ENCODE data around the gene LRRC47.
A peak's percentile ranks its signal among the peaks of the same experiment; 100 is the strongest.

Gene LRRC47

DNA sequence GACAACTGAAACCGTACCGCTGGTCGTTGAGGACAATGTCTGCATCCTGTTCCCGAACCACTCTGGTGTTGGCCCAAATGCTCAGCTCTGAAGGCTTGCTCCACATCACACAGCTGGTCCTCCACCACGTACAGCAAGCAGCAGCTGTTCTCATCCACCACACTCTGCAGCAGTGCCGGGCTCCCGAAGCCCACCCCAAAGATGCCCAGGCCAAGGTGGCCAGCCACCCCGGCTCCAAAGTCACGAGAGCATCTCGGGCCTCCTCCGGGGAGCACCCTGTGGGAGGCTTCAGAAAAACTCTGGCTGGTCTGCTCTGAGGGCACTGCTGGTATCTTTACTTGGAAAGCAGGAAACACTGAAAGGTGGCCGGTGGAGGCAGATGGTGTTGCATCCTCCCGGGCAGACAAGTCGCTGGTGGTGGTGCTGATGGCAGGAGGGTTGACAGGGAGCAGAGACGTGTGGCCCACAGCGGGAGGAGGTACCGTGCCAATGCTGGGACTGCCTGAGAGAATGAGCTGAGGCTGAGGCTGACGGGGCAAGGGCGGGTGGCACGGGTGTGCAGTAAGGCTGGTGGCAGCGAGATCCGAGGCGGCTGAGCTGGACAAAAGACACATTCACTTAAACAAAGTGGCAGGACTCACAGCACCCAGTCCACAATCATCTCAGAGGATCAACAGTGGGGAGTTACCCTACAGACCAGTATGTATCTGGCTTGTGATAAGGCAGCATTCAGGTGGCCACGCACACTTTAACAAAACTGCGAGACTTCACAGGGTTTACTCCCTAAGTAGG is 50.5 kb downstream of the LRRC47 start:
- H3K4me3 Mint-ChIP-seq, result peak overlapping the region; percentile 83
- no peak for DNase-seq
- H3K36me3 Mint-ChIP-seq (ENCODE audit: low read depth), result peaks cover 5% of the 10 kb centered on the region
- no peak for ATAC-seq
- no peaks in the 10 kb centered on the region for H3K27me3 Mint-ChIP-seq
- peak overlapping the region; percentile 77 for H3K27ac Mint-ChIP-seq
- no peaks in the 10 kb centered on the region for H3K9me3 Mint-ChIP-seq
- peaks cover 22% of the 10 kb centered on the region for H3K4me1 Mint-ChIP-seq

- DNase-seq (no peak), ATAC-seq (no peak)
- Mint-ChIP-seq H3K4me1 (peaks cover 22% of the 10 kb centered on the region), H3K27me3 (no peaks in the 10 kb centered on the region), H3K27ac (no peak overlapping the region), H3K36me3 (ENCODE audit: low read depth) (peaks cover 5% of the 10 kb centered on the region), H3K9me3 (no peaks in the 10 kb centered on the region), H3K4me3 (no peak overlapping the region)
Measured at GRCh38 chr1:3745071-3745470, 51.2 kb downstream of the LRRC47 start.

DNA sequence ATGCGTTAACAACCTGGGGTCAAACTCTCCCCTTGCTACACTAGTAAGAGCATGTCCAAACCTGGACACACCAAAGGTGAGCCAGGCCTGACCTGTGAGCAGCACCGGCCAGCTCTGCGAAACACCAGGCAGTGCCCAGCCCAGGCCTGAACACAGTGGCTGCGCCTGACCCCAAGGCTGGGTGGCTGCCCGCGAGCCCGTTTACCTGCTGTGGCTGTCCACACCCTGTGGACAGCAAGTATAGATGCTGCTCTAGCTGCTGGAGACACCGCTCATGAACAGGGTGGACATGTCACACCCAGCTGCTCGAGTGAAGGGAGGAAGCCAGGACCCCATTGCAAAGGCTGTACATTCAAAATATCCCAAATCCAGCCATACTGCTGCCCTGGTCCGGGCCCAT is 51.7 kb downstream of the LRRC47 start:
- ATAC-seq, result no peak
- no peak overlapping the region for H3K4me3 Mint-ChIP-seq

GRCh38 chr1:3743826-3744225 is 52.5 kb downstream of the LRRC47 start:
- DNase-seq, result no peak
- ATAC-seq, result no peak
- H3K27ac Mint-ChIP-seq, result no peak overlapping the region
- no peaks in the 10 kb centered on the region for H3K9me3 Mint-ChIP-seq
- peaks cover 5% of the 10 kb centered on the region for H3K36me3 Mint-ChIP-seq (ENCODE audit: low read depth)
- H3K27me3 Mint-ChIP-seq, result no peaks in the 10 kb centered on the region
- H3K4me1 Mint-ChIP-seq, result peaks cover 22% of the 10 kb centered on the region
- H3K4me3 Mint-ChIP-seq, result no peak overlapping the region

More for the DNA sequence above, 51.7 kb downstream of the LRRC47 start:
- Mint-ChIP-seq H3K9me3 (no peaks in the 10 kb centered on the region), H3K4me1 (peaks cover 22% of the 10 kb centered on the region), H3K27ac (no peak overlapping the region), H3K27me3 (no peaks in the 10 kb centered on the region), H3K36me3 (ENCODE audit: low read depth) (peaks cover 5% of the 10 kb centered on the region)
- no peak for DNase-seq

- Mint-ChIP-seq H3K9me3 (no peaks in the 10 kb centered on the region), H3K27me3 (no peaks in the 10 kb centered on the region), H3K4me3 (no peak overlapping the region), H3K27ac (peak overlapping the region; percentile 19), H3K36me3 (ENCODE audit: low read depth) (peaks cover 5% of the 10 kb centered on the region), H3K4me1 (peaks cover 22% of the 10 kb centered on the region)
- ATAC-seq, result no peak
- no peak for DNase-seq
Measured at GRCh38 chr1:3743421-3743820, 52.9 kb downstream of the LRRC47 start.

DNA sequence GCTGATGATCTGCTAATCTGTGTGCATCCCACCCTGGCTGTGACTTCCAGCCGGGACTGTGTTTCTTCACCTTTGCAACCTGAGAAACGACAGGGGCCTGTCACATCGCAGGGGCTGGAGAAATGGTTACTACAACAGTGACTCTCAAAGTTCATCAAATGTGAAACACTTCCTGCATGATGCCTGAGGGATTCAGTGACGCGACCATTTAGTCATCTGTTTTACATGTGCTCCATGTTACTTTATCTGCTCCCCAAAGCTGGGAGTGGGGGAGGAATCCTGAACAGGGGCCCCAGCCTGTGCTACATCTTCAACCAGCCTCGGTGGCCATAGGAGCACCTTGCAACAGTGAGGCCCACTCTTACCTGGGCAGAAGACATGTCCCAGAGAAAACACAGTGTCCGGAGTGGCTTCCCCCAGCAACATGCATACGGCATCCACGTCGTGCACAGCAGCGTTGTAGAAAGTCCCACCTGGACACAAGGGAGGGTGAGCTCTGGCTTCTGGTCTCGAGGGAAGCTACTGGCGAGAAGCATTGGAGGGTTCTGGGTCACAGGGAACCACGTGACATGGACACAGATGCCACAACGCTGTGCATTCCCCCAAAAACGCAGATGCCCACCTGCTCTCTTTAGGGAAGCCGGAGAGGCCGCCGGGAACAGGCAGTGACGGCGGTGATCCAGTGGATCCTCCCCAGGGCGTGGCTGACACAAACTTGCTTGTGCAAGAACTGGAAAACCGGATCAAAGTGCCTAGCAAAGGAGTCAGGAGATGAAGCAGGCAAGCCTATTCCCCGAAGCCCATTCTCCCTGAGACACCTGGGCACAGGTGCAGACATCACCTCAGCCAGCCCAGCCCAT is 53.6 kb downstream of the LRRC47 start:
- Mint-ChIP-seq H3K27me3 (no peaks in the 10 kb centered on the region), H3K27ac (peak overlapping the region; percentile 19), H3K4me1 (peaks cover 18% of the 10 kb centered on the region), H3K9me3 (no peaks in the 10 kb centered on the region), H3K4me3 (no peak overlapping the region), H3K36me3 (ENCODE audit: low read depth) (peaks cover 5% of the 10 kb centered on the region)
- DNase-seq (no peak), ATAC-seq (no peak)

DNA sequence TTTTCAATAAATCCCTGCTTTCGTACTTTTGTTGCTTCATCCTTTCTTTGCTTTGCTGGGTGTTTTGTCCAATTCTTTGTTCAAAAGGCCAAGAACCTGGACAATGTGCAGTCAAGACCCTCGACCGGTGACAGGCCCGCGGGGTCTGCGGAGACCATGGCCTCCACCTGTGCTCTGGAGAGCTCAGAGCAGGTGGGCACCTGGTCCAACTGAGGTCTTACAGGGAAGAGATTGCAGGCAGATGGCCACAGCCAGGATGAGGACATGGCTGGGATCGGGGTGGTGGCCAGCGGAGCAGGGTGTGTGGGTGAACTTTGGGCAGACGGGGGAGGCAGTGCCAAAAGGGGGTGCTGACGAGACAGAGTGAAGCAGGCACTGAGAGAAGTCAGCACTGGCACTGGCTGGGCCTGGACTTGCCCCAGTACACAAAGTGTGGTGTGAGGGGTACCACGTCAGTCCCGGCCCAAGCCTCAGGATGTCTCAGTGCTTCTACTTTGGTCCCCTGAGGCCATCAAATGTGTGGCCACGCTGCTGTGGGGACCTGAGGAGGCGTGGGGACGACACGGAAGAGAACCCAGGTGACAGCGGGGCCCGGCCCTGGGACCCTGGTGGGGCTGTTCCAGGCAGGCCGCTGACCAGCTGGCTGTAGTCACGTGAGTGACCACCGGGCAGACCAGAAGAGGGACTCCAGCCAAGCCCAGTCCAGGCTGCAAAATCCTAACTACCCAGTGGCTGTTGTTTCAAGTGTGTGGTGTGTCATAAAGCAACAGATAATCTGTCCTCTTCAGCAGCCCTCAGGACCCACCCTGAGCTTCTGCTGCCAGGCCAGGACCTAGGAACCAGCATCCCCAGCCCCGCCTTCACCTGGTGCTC is 54.5 kb downstream of the LRRC47 start:
- H3K4me3 Mint-ChIP-seq, result no peak overlapping the region
- ATAC-seq, result no peak
- H3K36me3 Mint-ChIP-seq (ENCODE audit: low read depth), result peaks cover 5% of the 10 kb centered on the region
- peaks cover 17% of the 10 kb centered on the region for H3K4me1 Mint-ChIP-seq
- H3K27me3 Mint-ChIP-seq, result no peaks in the 10 kb centered on the region
- DNase-seq, result no peak
- H3K9me3 Mint-ChIP-seq, result no peaks in the 10 kb centered on the region
- H3K27ac Mint-ChIP-seq, result no peak overlapping the region

DNA sequence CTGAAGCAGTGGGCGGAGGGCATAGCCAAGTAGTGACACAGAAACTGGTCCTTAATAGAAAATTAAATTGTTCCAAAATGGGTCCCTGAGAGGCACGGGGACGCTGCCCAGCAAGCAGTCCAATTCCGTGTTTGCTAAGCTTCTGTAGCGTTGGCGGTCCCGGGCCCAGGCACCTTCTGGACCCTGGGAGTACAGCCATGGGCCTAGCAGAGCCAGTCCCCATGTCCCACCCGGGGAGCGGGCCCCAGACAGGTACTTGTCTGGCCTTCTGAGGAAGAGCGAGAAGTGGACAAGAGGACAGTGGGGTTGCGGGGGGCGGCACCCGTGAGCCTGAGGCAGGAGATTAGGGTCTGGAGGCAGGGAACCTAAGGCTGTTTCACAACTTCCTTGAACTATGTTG is 55.5 kb downstream of the LRRC47 start:
- Mint-ChIP-seq H3K4me1 (peaks cover 8% of the 10 kb centered on the region), H3K27me3 (no peaks in the 10 kb centered on the region), H3K27ac (no peak overlapping the region), H3K4me3 (no peak overlapping the region), H3K9me3 (no peaks in the 10 kb centered on the region), H3K36me3 (ENCODE audit: low read depth) (peaks cover 5% of the 10 kb centered on the region)
- ATAC-seq, result no peak
- no peak for DNase-seq

DNA sequence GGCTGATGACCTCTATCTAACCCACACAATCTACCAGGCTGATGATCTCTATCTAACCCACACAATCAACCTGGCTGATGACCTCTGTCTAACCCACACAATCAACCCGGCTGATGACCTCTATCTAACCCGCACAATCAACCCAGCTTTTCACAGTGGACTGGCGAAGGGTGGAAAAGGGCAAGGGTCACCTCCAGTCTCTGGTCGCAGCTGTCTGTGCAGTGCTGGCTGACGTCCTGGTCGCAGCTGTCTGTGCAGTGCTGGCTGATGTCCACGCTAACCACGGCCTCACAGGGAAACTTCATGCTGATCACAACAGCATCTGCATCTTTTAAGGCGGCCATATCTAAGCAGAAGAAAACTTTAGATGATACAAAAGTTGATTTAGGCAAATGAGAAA is 56.3 kb downstream of the LRRC47 start:
- ATAC-seq (no peak), DNase-seq (no peak)
- H3K36me3 Mint-ChIP-seq (ENCODE audit: low read depth), result peaks cover 3% of the 10 kb centered on the region
- H3K9me3 Mint-ChIP-seq, result no peaks in the 10 kb centered on the region
- no peaks in the 10 kb centered on the region for H3K27me3 Mint-ChIP-seq
- no peak overlapping the region for H3K4me3 Mint-ChIP-seq
- H3K4me1 Mint-ChIP-seq, result peaks cover 1% of the 10 kb centered on the region
- H3K27ac Mint-ChIP-seq, result no peak overlapping the region

GRCh38 chr1:3738943-3739342 is 57.4 kb downstream of the LRRC47 start:
- H3K4me1 Mint-ChIP-seq, result no peaks in the 10 kb centered on the region
- no peak overlapping the region for H3K27ac Mint-ChIP-seq
- peaks cover 3% of the 10 kb centered on the region for H3K36me3 Mint-ChIP-seq (ENCODE audit: low read depth)
- no peaks in the 10 kb centered on the region for H3K27me3 Mint-ChIP-seq
- DNase-seq (no peak), ATAC-seq (no peak)
- no peaks in the 10 kb centered on the region for H3K9me3 Mint-ChIP-seq
- no peak overlapping the region for H3K4me3 Mint-ChIP-seq

GRCh38 chr1:3736708-3737107 is 59.6 kb downstream of the LRRC47 start:
- Mint-ChIP-seq H3K4me3 (no peak overlapping the region), H3K36me3 (ENCODE audit: low read depth) (peaks cover 3% of the 10 kb centered on the region), H3K4me1 (no peaks in the 10 kb centered on the region), H3K9me3 (no peaks in the 10 kb centered on the region), H3K27me3 (no peaks in the 10 kb centered on the region), H3K27ac (no peak overlapping the region)
- no peak for ATAC-seq
- DNase-seq, result no peak

- Mint-ChIP-seq H3K4me1 (no peaks in the 10 kb centered on the region), H3K36me3 (ENCODE audit: low read depth) (no peaks in the 10 kb centered on the region), H3K4me3 (no peak overlapping the region), H3K27me3 (no peaks in the 10 kb centered on the region), H3K27ac (no peak overlapping the region), H3K9me3 (no peaks in the 10 kb centered on the region)
- DNase-seq, result no peak
- ATAC-seq, result no peak
Measured at GRCh38 chr1:3736131-3736561, 60.2 kb downstream of the LRRC47 start.

- Mint-ChIP-seq H3K36me3 (ENCODE audit: low read depth) (no peaks in the 10 kb centered on the region), H3K27ac (no peak overlapping the region), H3K27me3 (no peaks in the 10 kb centered on the region), H3K4me1 (no peaks in the 10 kb centered on the region), H3K9me3 (no peaks in the 10 kb centered on the region), H3K4me3 (no peak overlapping the region)
- no peak for DNase-seq
- no peak for ATAC-seq
Measured at GRCh38 chr1:3735688-3736087, 60.6 kb downstream of the LRRC47 start.

DNA sequence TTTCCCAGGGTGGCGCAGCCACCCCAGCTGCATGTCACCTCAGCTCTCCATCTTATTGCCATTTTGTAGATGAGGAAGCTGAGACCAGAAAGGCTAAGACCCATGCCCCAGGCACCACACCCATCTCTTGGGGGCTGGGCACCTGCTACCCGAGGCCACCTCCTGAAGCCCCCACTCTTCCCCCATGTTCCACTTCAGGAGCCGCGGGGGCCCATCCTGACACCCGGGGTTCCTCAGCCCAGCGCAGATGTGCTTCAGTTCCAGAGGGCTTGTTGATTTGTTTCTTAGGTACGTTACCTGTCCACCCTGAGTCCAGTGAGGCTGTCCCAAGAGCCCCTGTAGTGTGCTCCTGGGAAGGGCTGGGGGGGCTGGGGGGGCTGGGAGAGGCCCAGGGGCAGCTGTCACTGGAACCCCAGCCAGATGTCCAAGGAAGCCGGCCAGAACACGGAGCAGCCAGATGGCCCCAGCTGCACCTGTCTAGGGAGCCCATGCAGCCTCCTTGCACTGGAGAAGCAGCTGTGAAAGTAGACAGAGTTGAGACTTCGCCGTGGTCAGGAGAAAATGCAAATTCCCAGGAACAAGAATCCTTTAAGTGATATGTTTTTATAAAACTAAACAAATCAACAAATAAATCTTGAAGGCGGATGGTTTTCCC is 61.1 kb downstream of the LRRC47 start:
- DNase-seq (no peak), ATAC-seq (no peak)
- Mint-ChIP-seq H3K27ac (no peak overlapping the region), H3K36me3 (ENCODE audit: low read depth) (no peaks in the 10 kb centered on the region), H3K4me3 (no peak overlapping the region), H3K4me1 (no peaks in the 10 kb centered on the region), H3K27me3 (no peaks in the 10 kb centered on the region), H3K9me3 (no peaks in the 10 kb centered on the region)

All from activated naive CD8-positive, alpha-beta T cell treated with anti-CD3 and anti-CD28 coated beads, Interleukin-2, amount 50 U/mL, for 24 hours (primary cell).